ENCODE results near the gene NCOA5. TPM values are rescaled to one million over a fixed set of nuclear protein-coding genes. Genes with fewer than 3 reads are reported as not detected.

Gene NCOA5
- total and polyA plus RNA-seq, 10 of the 15 experiments (the other 5 are each of a cell fraction or from before 2014, with no cell fraction given) = 7.7 to 38.1 (median 30.1) TPM

- intact Hi-C loops (cut with micrococcal nuclease; ENCODE audit: unreplicated experiment) (no loop called here), in situ Hi-C loops (cut with MboI) (no loop called here)
- H3K9ac ChIP-seq (ENCODE audit: control insufficient read depth, insufficient read depth, low read length) = no peak overlapping the region
- ChIA-PET SMC1A (ENCODE audit: uncharacterized antibody, unreplicated experiment) (interaction anchor here (0.6 to 3.5 kb wide), 2 partner anchors 11 to 48 kb away, joined by 4 to 14 read pairs; no protein-coding TSS in a partner anchor), POLR2A (interaction anchor here (0.8 to 1.5 kb wide), 2 partner anchors 9 to 11 kb away, joined by 3 to 6 read pairs; no protein-coding TSS in a partner anchor), RAD21 (ENCODE audit: unreplicated experiment) (interaction anchor here (1.1 kb wide), 1 partner anchor 53 kb away, joined by 3 read pairs; no protein-coding TSS in a partner anchor), CTCF (interaction anchor here (0.9 kb wide), 1 partner anchor 11 kb away, joined by 3 read pairs; no protein-coding TSS in a partner anchor)
- ATAC-seq = peak; percentile 52
- peaks cover 8 to 32% of the 10 kb centered on the region in 2 experiments for H3K36me3 ChIP-seq (ENCODE audit: control insufficient read depth in 2 of 2, insufficient read depth in 2 of 2, low read length in 1 of 2)
- no peak for TF ChIP-seq HDAC2 (IDR thresholded peaks at IDR 0.05)
- 0 out of 2 replicates have a peak, but pooled peaks have one; percentile 23 for TF ChIP-seq POLR2A (IDR thresholded peaks at IDR 0.05; ENCODE audit: low read depth, low read length)
- peaks cover 3% of the 10 kb centered on the region; the same call in 1 of the 2 replicates for H4K20me1 ChIP-seq (ENCODE audit: control insufficient read depth, insufficient read depth)
- no peaks in the 10 kb centered on the region for H3K27me3 ChIP-seq (replicated peaks in 1 of 2; ENCODE audit: control insufficient read depth in 2 of 2, insufficient read depth in 2 of 2, low read length in 1 of 2)
- FAIRE-seq = no peak
- no peak overlapping the region for H3K27ac ChIP-seq (ENCODE audit: control insufficient read depth, insufficient read depth)
- WGBS (ENCODE audit: insufficient coverage, insufficient replicate concordance, low lambda C conversion rate, missing lambda C conversion rate) = 95% methylated on average over 8 of the region's 8 CpGs
- H3K79me2 ChIP-seq (ENCODE audit: control insufficient read depth, insufficient read depth, low read length) = peaks cover 24% of the 10 kb centered on the region
- no TSS peak for BruUV-seq (replicated peaks)
- no peaks in the 10 kb centered on the region for H3K4me1 ChIP-seq (ENCODE audit: control insufficient read depth, insufficient read depth, low read length)
- no peak for DNase-seq (ENCODE audit: low read depth, low spot score)
- H2AFZ ChIP-seq (ENCODE audit: control insufficient read depth, low read depth, low read length) = no peak overlapping the region
- no peak overlapping the region for H3K4me2 ChIP-seq (ENCODE audit: control insufficient read depth, insufficient read depth)
- no peaks in the 10 kb centered on the region for H3K9me3 ChIP-seq (replicated peaks; ENCODE audit: control insufficient read depth, insufficient read depth, low read length)
- H3K4me3 ChIP-seq = no peak overlapping the region
Observed at GRCh38 chr20:46077642-46078305, 12.0 kb downstream of the NCOA5 start.

DNA sequence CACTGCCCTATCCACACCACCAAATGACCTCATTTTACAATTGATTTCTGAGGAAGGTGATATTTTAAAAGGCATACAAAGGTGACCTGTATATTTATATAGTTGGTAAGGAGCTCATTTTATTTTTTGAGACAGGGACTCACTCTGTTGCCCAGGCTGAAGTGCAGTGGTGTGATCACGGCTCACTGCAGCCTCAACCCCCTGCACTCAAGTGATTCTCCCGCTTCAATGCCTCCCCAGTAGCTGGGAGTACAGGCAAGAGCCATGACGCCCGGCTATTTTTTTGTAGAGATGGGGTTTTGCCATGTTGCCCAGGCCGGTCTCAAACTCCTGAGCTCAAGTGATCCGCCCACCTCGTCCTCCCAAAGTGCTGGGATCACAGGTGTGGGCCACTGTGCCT is 13.0 kb downstream of the NCOA5 start:
- ChIA-PET RAD21 (ENCODE audit: unreplicated experiment) (no interaction called here), CTCF (interaction anchor here (0.9 to 1.1 kb wide), 3 partner anchors 9 to 31 kb away, joined by 3 to 4 read pairs (median 3); no protein-coding TSS in a partner anchor), POLR2A (interaction anchor here (0.6 to 1.5 kb wide), 2 partner anchors 10 to 555 kb away, joined by 3 to 6 read pairs; no protein-coding TSS in a partner anchor), SMC1A (ENCODE audit: uncharacterized antibody, unreplicated experiment) (interaction anchor here (0.6 to 1.2 kb wide), 2 partner anchors 8 to 633 kb away, joined by 3 read pairs; no protein-coding TSS in a partner anchor)
- peaks cover 8 to 32% of the 10 kb centered on the region in 2 experiments for H3K36me3 ChIP-seq (ENCODE audit: control insufficient read depth in 2 of 2, insufficient read depth in 2 of 2, low read length in 1 of 2)
- H4K20me1 ChIP-seq (ENCODE audit: control insufficient read depth, insufficient read depth) = peaks cover 3% of the 10 kb centered on the region; the same call in 1 of the 2 replicates
- no peak overlapping the region for H3K9ac ChIP-seq (ENCODE audit: control insufficient read depth, insufficient read depth, low read length)
- no peak for FAIRE-seq
- H3K4me3 ChIP-seq = no peak overlapping the region
- no peak overlapping the region for H3K27ac ChIP-seq (ENCODE audit: control insufficient read depth, insufficient read depth)
- intact Hi-C loops (cut with micrococcal nuclease; ENCODE audit: unreplicated experiment) = no loop called here
- no peaks in the 10 kb centered on the region for H3K4me1 ChIP-seq (ENCODE audit: control insufficient read depth, insufficient read depth, low read length)
- ATAC-seq = no peak
- TF ChIP-seq, protein P1, sequence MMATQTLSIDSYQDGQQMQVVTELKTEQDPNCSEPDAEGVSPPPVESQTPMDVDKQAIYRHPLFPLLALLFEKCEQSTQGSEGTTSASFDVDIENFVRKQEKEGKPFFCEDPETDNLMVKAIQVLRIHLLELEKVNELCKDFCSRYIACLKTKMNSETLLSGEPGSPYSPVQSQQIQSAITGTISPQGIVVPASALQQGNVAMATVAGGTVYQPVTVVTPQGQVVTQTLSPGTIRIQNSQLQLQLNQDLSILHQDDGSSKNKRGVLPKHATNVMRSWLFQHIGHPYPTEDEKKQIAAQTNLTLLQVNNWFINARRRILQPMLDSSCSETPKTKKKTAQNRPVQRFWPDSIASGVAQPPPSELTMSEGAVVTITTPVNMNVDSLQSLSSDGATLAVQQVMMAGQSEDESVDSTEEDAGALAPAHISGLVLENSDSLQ (IDR thresholded peaks at IDR 0.05) = no peak
- TF ChIP-seq HDGF (IDR thresholded peaks at IDR 0.05) (no peak), NR2F1 (conservative IDR thresholded peaks at IDR 0.05) (no peak), POLR2A (IDR thresholded peaks at IDR 0.05; ENCODE audit: low read depth, low read length) (no peak), ASH2L (IDR thresholded peaks at IDR 0.05; ENCODE audit: borderline replicate concordance, low read depth) (no peak), NFXL1 (IDR thresholded peaks at IDR 0.05; ENCODE audit: borderline replicate concordance) (no peak), ZNF384 (IDR thresholded peaks at IDR 0.05; ENCODE audit: borderline replicate concordance, low read depth, low read length) (no peak), SMARCA5 (IDR thresholded peaks at IDR 0.05) (no peak), PAX8 (IDR thresholded peaks at IDR 0.05) (no peak), POLR2AphosphoS2 (IDR thresholded peaks at IDR 0.05; ENCODE audit: low read depth, low read length) (no peak)
- no peak overlapping the region for H3K4me2 ChIP-seq (ENCODE audit: control insufficient read depth, insufficient read depth)
- WGBS (ENCODE audit: insufficient coverage, insufficient replicate concordance, low lambda C conversion rate, missing lambda C conversion rate) = 90% methylated on average over 7 of the region's 7 CpGs
- H3K9me3 ChIP-seq (replicated peaks; ENCODE audit: control insufficient read depth, insufficient read depth, low read length) = no peaks in the 10 kb centered on the region
- DNase-seq (ENCODE audit: low read depth, low spot score) = no peak
- no peak overlapping the region for H2AFZ ChIP-seq (ENCODE audit: control insufficient read depth, low read depth, low read length)
- peaks cover 14% of the 10 kb centered on the region for H3K79me2 ChIP-seq (ENCODE audit: control insufficient read depth, insufficient read depth, low read length)
- no TSS peak for BruUV-seq (replicated peaks)
- in situ Hi-C loops (cut with MboI) = no loop called here
- H3K27me3 ChIP-seq (replicated peaks in 1 of 2; ENCODE audit: control insufficient read depth in 2 of 2, insufficient read depth in 2 of 2, low read length in 1 of 2) = no peaks in the 10 kb centered on the region

Measured in GM12878 (cell line).